Erythroblast (primary cell): ENCODE measurements around the gene TRIM46.
"Not testable (repeated sequence)": the region's sequence is repeated elsewhere in the genome, so short reads cannot be mapped to it uniquely, and the experiment has no call there.

Experiments used
- DNase-seq, 2 experiments: peaks; one replicate each; lab custom pipeline; 2025; lab: John Stamatoyannopoulos, UW
- GATA1 ChIP-seq: IDR thresholded peaks from 2 replicates; pipeline ENCODE4 v1.6.1; 2011; ENCODE audit warnings: low read depth, mild to moderate bottlenecking, control low read depth, low read length, moderate library complexity
- POLR2A ChIP-seq: IDR thresholded peaks from 2 replicates; pipeline ENCODE4 v1.6.1; 2011; ENCODE audit warnings: mild to moderate bottlenecking, low read length

Gene TRIM46

DNA sequence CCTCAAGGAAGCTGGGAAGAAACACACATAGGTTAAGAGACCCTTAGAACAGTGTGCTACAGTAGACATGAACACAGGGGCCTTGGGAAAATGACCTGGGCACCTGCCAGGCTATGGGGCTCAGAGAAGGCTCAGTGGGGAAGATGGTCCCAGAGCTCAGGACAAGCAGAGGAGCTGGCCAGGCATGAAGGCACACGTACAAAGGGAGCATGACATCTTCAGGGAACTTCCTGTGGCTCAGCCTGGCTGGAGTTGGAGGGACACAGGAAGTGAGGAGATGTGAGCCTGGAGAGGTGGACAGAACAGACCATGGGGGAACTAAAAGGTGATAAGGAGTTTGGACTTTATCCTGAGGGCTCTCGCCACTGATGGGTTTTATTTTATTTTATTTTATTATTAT, 41.8 kb upstream of the TRIM46 start:
- no peak for DNase-seq
- no peak for TF ChIP-seq GATA1
- TF ChIP-seq POLR2A: no peak

GRCh38 chr1:155133799-155134281, 39.8 kb upstream of the TRIM46 start:
- TF ChIP-seq GATA1: no peak
- no peak for TF ChIP-seq POLR2A
- DNase-seq: no peak

GRCh38 chr1:155134322-155134721, 39.3 kb upstream of the TRIM46 start:
- no peak for DNase-seq
- no peak for TF ChIP-seq POLR2A
- no peak for TF ChIP-seq GATA1

DNA sequence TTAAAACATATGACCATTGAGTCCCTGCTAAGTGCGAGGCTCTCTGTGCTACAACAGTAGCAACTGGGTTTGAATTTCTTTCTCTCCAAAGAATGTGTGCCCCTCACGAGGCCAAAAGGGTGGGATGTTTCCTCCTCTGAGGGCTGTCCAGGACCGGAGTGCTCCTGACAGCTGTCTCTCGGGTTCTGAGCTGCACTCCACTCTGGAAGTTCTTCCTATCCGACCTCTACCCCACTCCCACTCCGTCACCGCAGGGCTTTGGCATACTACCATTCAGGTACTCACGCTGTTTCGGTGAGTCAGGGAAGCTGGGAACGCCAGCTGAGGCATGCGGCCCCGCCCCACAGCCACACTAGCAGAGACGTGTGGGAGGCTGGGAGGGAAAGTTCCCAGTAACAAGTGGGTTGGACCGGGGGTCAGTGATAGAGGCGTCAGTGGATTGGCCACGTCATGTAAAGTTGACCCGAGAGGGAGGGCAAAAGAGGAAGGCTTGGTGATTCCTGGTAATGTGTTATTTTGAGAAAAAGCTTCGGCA, 38.7 kb upstream of the TRIM46 start:
- no peak for TF ChIP-seq GATA1
- TF ChIP-seq POLR2A: no peak
- DNase-seq: peak; percentile 67 to 83

DNA sequence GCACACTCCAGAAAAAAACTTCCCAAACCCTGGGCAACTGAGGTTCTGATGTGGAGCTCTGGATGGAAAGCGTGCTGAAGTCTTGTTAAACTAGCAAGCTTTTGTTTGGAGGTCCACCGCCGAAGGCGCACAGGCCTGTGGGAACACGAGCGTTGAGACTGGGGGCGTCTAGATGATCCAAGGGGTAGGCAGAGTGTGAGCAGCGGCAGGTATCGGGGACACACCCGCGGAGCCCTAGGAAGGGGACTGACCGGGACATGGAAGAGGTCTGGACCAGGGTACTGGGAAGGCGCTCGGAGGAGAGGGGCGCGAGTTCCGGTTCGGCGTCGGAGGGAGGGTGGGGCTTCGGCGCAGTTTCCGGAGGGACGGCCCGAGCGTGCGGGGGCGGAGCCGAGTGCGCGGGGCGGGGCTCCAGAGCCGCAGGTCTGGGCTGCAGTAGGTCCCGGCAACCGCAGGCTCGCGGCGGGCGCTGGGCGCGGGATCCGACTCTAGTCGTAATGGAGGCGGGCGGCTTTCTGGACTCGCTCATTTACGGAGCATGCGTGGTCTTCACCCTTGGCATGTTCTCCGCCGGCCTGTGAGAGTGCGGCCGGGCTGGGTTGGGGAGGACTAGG, 38.1 kb upstream of the TRIM46 start, which contains the start of gene SLC50A1:
SLC50A1 (plus strand) TSS at position 438 of the 614 bp plus-strand sequence; CDS start at position 498, 60 bp downstream.
- peak; percentile 97 for TF ChIP-seq POLR2A
- no peak for TF ChIP-seq GATA1

GRCh38 chr1:155136748-155137147, 36.9 kb upstream of the TRIM46 start:
- DNase-seq: no peak
- TF ChIP-seq GATA1: no peak
- TF ChIP-seq POLR2A: peak; percentile 61

More for the DNA sequence above, 38.1 kb upstream of the TRIM46 start, which contains the start of gene SLC50A1:
- peak; percentile 94 to 97 for DNase-seq

- TF ChIP-seq POLR2A (no peak), GATA1 (no peak)
- peak; percentile 36 to 64 for DNase-seq
Observed at GRCh38 chr1:155137154-155137949, 36.3 kb upstream of the TRIM46 start.

DNA sequence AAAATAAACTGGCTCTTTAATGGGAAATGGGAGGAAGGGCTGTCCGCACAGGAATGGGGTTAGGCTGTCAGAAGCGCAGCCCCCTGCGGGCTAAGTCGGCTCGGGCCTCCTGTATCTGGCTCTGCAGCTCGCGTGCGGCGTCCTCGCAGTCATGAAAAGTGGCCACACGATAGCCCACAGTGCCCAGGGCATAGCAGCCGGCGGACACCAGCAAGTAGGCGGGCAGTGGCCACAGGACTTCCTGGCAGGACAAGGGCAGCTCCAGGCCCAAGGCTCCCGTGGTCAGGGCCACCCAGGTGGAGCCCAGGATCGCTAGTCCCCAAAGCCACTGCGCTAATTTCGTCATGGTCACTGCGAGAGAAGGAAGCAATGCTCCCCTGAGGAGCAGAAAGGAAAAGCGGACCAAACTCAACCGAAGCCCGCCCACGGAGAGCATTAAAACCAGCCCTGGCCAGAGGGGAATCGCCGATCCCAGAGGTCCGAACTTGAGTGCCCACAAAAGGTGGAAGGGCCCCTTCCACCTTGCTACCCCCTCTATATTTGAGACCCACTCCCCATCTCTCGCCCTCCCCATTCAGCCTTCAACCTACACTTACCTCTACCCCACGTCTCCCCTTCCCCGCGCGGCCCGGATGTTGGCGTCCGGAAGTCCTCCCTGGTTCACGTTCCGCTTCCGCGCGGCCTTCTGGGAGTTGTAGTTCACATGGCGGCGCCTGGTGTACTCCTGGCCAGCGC, 33.6 kb upstream of the TRIM46 start, which contains the start of gene DPM3:
DPM3 (minus strand) TSS at position 637 of the 735 bp plus-strand sequence; CDS start at position 346, 291 bp downstream.
- peak; percentile 88 to 92 for DNase-seq
- TF ChIP-seq GATA1: no peak
- peak; percentile 87 for TF ChIP-seq POLR2A

DNA sequence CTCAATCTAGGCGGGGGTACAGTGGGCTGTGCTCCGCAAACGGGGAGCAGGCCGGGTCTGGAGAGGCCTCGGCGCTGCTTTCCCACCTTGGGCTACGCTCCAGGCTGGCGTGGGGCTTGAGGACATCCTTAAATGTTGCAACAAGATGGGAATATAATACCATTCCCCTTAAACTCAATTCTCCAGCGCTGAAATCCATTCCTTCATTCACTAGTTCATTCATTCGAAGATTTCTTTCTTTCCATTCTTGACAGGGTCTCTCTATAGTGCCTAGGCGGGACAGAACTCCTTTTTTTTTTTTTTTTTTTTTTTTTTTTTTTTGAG, 33.1 kb upstream of the TRIM46 start:
- DNase-seq: no peak
- no peak for TF ChIP-seq POLR2A
- no peak for TF ChIP-seq GATA1

- TF ChIP-seq GATA1: no peak
- TF ChIP-seq POLR2A: no peak
- no peak for DNase-seq
Observed at GRCh38 chr1:155141749-155142148, 31.9 kb upstream of the TRIM46 start.

DNA sequence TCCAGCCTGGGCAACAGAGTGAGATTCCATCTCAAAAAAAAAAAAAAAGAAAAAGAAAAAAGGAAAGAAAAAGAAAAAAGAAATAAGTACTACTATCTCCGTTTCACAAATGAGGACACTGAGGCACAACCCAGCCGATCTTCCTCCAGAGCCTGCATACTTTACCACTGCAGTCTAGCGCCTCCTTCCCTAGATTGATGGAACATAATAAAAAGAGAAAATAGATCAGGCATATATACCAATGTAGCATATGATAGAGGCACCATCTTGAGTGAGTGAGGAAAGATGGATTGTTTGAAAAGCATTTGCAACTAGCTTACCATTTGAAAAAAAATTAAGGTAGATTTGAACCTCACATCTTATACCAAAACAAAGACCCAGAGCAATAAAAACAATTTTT, 28.2 kb upstream of the TRIM46 start:
- TF ChIP-seq POLR2A: no peak
- DNase-seq: no peak

DNA sequence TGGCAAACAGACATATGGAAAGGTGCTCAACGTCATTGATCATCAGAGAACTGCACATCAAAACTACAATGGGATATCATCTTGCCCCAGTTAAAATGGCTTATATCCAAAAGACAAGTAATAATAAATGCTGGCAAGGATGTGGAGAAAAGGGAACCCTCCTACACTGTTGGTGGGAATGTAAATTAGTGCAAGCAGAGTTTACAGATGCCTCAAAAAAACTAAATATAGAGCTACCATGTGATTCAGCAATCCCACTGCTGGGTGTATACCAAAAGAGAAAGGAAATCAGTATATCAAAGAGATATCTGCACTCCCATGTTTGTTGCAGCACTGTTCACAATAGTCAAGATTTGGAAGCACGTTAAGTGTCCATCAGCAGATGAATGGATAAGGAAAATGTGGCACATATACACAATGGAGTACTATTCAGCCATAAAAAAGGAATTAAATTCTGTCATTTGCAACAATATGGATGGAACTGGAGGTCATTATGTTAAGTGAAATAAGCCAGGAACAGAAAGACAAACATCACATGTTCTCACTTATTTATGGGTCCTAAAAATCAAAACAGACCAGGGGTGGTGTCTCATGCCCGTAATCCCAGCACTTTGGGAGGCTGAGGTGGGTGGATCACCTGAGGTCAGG, 17.5 kb upstream of the TRIM46 start:
- DNase-seq: not testable (repeated sequence)

DNA sequence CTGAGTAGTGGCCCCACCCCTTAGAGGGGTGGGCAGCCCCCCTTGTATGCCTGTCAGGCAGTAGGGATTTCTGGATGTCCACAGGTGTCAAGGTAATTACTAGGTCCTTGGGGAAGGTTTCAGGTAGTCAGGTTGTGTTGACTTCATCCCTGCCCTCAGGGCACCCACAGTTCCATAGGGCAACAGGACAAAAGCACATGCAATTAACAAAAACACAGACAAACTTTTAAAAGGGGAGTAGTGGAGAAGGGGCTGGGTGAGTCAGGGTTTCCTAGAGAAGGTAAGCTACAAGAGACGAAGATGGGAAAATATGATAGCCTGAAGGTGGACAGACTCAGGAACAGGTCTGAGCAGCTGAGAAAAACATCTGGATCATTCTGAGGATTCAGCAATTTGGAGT, 14.7 kb upstream of the TRIM46 start:
- no peak for TF ChIP-seq GATA1
- TF ChIP-seq POLR2A: no peak
- no peak for DNase-seq
